K562 (cell line): ENCODE measurements around the gene CTSW. TPM values are rescaled to one million over a fixed set of nuclear protein-coding genes. Genes with fewer than 3 reads are reported as not detected.
A peak's percentile ranks its signal among the peaks of the same experiment; 100 is the strongest.

Source experiments
- ATF1 ChIP-seq, 2 experiments: fragments of 450-650 bp in 1 of 2; IDR thresholded peaks; 2 replicates each; pipeline ENCODE4 v1.6.1; 2016; ENCODE audit warnings: missing compliant biosample characterization in 1 of 2, missing genetic modification characterization in 1 of 2
- BCL6 ChIP-seq: fragments of 250-450 bp; sonication (Bioruptor Pico); IDR thresholded peaks from 2 replicates; pipeline ENCODE4 v1.4.0; 2020
- FOXM1 ChIP-seq, 2 experiments: fragments of 450-650 bp in 1 of 2; sonication (generic) in 1 of 2; formaldehyde crosslinking in 1 of 2; IDR thresholded peaks; 2 replicates each; pipeline versions ENCODE4 v1.6.1 to v1.9.0; 2017 to 2022; ENCODE audit warnings: low read depth in 2 of 2, mild to moderate bottlenecking in 2 of 2, missing genetic modification reagents in 1 of 2, moderate library complexity in 1 of 2
- POLR2AphosphoS5 ChIP-seq: IDR thresholded peaks from 2 replicates; pipeline ENCODE4 v1.6.1; 2011; ENCODE audit warnings: mild to moderate bottlenecking, low read depth, low read length, moderate library complexity; ENCODE audit not compliant: control insufficient read depth, insufficient read depth
- SUPT5H ChIP-seq: fragments of 450-650 bp; IDR thresholded peaks from 2 replicates; pipeline ENCODE4 v1.6.1; 2016
- polyA plus RNA-seq, 8 experiments: library from polyadenylated mRNA; depleted of rRNA in 4 of 8; stranded (reverse) in 5 of 8; unstranded in 3 of 8; fragments of >200 nt; fragmentation: Nextera tagmentation in 2 of 8; fragmentation: Illumina TruSeq in 1 of 8; extraction: Ambion mirVana in 2 of 8; extraction: Trizol in 1 of 8; gene quantifications; 2 replicates each; pipeline versions ENCODE4 v1.2.1 to v1.2.3, GENCODE V29; 2011 to 2014; ENCODE audit warnings: inconsistent platforms in 1 of 8, missing spikeins in 1 of 8
- total RNA-seq, 7 experiments: library from RNA; depleted of rRNA in 6 of 7; stranded (reverse); fragments of >200 nt in 6 of 7; fragmentation: Illumina TruSeq in 2 of 7; extraction: Trizol in 2 of 7; gene quantifications; 2 replicates each; pipeline versions ENCODE4 v1.2.1 to v1.2.3, GENCODE V29; 2011 to 2021; ENCODE audit warnings: low replicate concordance in 1 of 7
- TF ChIP-seq, protein P1 (sequence below): fragments of 450-650 bp; formaldehyde crosslinking; conservative IDR thresholded peaks from 2 replicates; pipeline ENCODE4 v1.4.0; 2022; ENCODE audit warnings: mild to moderate bottlenecking, missing genetic modification characterization
- TF ChIP-seq, protein P2 (sequence below), 2 experiments: fragments of 450-650 bp in 1 of 2; IDR thresholded peaks; 2 replicates each; pipeline ENCODE4 v1.6.1; 2011 to 2017; ENCODE audit warnings: low read depth in 2 of 2, antibody characterized with exemption in 1 of 2, borderline replicate concordance in 1 of 2, low read length in 1 of 2, mild to moderate bottlenecking in 1 of 2, mixed read lengths in 1 of 2; ENCODE audit not compliant: control insufficient read depth in 1 of 2
- TF ChIP-seq, protein P3 (sequence below), 3 experiments: IDR thresholded peaks in 2 of 3; conservative IDR thresholded peaks in 1 of 3; 2 replicates each; pipeline ENCODE4 v1.5.1; 2011 to 2012; ENCODE audit warnings: low read length in 3 of 3, mild to moderate bottlenecking in 3 of 3, control low read depth in 2 of 3, improper control_type of control experiment in 1 of 3, inconsistent platforms in 1 of 3, low read depth in 1 of 3, mixed read lengths in 1 of 3, moderate library complexity in 1 of 3; ENCODE audit not compliant: insufficient read depth in 2 of 3

CTSW gene
- total and polyA plus RNA-seq, 9 of the 15 experiments (the other 6 are each of a cell fraction or from before 2014, with no cell fraction given), result 0.04 TPM; not detected in 8

DNA sequence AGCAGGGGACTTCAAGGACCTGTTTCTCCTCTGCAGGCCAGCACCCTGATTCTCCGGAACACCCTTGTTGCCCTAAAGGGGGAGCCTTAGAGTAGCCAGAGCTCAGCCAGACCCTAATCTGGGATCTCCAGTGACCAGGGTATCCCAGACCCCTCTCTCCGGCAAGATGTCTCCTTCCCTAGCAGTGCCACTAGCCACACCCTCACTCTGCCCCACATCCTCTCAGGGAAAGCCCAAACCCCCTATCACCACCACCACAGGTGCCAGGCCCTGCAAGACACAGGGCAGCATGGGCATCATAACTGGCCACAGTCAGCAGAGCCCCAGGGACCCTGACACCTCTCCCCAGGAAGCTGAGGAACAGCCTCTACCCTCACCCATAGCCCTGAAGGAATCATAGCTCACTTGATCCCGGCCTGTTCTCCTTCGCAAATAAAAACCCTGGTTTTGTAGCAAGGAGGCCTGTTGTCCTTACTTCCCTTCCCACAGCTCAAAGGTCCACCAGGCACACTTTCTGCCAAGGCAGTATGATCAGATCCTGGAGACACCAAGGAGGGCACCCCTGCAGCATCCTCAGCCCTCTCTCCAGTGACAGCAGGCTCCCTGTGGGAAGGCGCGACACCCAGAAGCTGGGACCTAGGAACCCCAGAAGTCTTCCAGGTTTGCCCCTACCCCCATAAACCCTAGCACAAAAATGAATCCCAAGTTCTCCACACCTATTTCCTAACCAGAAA, 26.2 kb upstream of the CTSW start (continued):
- TF ChIP-seq POLR2AphosphoS5 (peak; percentile 4; the same call in 1 of the 2 replicates), BCL6 (CRISPR knock-in tag) (no peak), ATF1 (CRISPR knock-in tag; IDR thresholded peaks at IDR 0.05) (no peak), ATF1 (tag; IDR thresholded peaks at IDR 0.05) (no peak), FOXM1 (IDR thresholded peaks at IDR 0.05; ENCODE audit: low read depth) (no peak), FOXM1 (CRISPR knock-in tag; IDR thresholded peaks at IDR 0.05; ENCODE audit: low read depth) (peak; percentile 68; the same call in 1 of the 2 replicates), SUPT5H (peak; percentile 73)
- TF ChIP-seq, protein P1, sequence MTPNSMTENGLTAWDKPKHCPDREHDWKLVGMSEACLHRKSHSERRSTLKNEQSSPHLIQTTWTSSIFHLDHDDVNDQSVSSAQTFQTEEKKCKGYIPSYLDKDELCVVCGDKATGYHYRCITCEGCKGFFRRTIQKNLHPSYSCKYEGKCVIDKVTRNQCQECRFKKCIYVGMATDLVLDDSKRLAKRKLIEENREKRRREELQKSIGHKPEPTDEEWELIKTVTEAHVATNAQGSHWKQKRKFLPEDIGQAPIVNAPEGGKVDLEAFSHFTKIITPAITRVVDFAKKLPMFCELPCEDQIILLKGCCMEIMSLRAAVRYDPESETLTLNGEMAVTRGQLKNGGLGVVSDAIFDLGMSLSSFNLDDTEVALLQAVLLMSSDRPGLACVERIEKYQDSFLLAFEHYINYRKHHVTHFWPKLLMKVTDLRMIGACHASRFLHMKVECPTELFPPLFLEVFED (CRISPR knock-in tag), result peak; percentile 92
- TF ChIP-seq, protein P2, sequence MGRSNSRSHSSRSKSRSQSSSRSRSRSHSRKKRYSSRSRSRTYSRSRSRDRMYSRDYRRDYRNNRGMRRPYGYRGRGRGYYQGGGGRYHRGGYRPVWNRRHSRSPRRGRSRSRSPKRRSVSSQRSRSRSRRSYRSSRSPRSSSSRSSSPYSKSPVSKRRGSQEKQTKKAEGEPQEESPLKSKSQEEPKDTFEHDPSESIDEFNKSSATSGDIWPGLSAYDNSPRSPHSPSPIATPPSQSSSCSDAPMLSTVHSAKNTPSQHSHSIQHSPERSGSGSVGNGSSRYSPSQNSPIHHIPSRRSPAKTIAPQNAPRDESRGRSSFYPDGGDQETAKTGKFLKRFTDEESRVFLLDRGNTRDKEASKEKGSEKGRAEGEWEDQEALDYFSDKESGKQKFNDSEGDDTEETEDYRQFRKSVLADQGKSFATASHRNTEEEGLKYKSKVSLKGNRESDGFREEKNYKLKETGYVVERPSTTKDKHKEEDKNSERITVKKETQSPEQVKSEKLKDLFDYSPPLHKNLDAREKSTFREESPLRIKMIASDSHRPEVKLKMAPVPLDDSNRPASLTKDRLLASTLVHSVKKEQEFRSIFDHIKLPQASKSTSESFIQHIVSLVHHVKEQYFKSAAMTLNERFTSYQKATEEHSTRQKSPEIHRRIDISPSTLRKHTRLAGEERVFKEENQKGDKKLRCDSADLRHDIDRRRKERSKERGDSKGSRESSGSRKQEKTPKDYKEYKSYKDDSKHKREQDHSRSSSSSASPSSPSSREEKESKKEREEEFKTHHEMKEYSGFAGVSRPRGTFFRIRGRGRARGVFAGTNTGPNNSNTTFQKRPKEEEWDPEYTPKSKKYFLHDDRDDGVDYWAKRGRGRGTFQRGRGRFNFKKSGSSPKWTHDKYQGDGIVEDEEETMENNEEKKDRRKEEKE (IDR thresholded peaks at IDR 0.05; ENCODE audit: borderline replicate concordance in 1 of 2, control insufficient read depth in 1 of 2, low read depth in 2 of 2, low read length in 1 of 2), result 0 out of 4 replicates have a peak, but pooled peaks of 1 of the 2 experiments have one; percentile 39
- TF ChIP-seq, protein P3, sequence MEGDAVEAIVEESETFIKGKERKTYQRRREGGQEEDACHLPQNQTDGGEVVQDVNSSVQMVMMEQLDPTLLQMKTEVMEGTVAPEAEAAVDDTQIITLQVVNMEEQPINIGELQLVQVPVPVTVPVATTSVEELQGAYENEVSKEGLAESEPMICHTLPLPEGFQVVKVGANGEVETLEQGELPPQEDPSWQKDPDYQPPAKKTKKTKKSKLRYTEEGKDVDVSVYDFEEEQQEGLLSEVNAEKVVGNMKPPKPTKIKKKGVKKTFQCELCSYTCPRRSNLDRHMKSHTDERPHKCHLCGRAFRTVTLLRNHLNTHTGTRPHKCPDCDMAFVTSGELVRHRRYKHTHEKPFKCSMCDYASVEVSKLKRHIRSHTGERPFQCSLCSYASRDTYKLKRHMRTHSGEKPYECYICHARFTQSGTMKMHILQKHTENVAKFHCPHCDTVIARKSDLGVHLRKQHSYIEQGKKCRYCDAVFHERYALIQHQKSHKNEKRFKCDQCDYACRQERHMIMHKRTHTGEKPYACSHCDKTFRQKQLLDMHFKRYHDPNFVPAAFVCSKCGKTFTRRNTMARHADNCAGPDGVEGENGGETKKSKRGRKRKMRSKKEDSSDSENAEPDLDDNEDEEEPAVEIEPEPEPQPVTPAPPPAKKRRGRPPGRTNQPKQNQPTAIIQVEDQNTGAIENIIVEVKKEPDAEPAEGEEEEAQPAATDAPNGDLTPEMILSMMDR (IDR thresholded peaks at IDR 0.05 in 2 of 3, conservative IDR thresholded peaks at IDR 0.05 in 1 of 3; ENCODE audit: insufficient read depth in 2 of 3, low read depth in 1 of 3, low read length in 3 of 3), result peak; percentile 21 to 36 (median 31); a peak in 2 of 6 replicates
